Right lobe of liver (tissue), 6 donors: ENCODE measurements around the gene TUBA1A. TPM values are rescaled to one million over a fixed set of nuclear protein-coding genes. Genes with fewer than 3 reads are reported as not detected.
"Not testable (repeated sequence)": the region's sequence is repeated elsewhere in the genome, so short reads cannot be mapped to it uniquely, and the experiment has no call there.

Source experiments
- ATAC-seq, 4 donors: fragments of 200-7000 bp; cut with Tn5 transposase; one replicate each; pipeline ENCODE4 v1.9.1; 2020; ENCODE audit warnings: mild to moderate bottlenecking in 4 of 4, moderate library complexity in 4 of 4
- DNase-seq, 3 donors: peaks; one replicate each; pipeline ENCODE4 v3.0.0-alpha.2; 2020
- H3K27ac ChIP-seq, 3 donors: fragments of 200-600 bp; one replicate each; pipeline ENCODE4 v1.8.0; 2022
- H3K27me3 ChIP-seq, 2 donors: fragments of 200-600 bp; one replicate each; pipeline ENCODE4 v1.8.0; 2022
- H3K36me3 ChIP-seq, 4 donors: fragments of 200-600 bp; sonication (generic) in 1 of 4; one replicate each; pipeline versions ENCODE4 v1.5.1 to v1.8.0; 2017 to 2022; ENCODE audit warnings: control low read depth in 1 of 4
- H3K4me1 ChIP-seq, 4 donors: fragments of 200-600 bp; sonication (generic) in 1 of 4; one replicate each; pipeline versions ENCODE4 v1.5.1 to v1.8.0; 2017 to 2022; ENCODE audit warnings: control low read depth in 1 of 4
- H3K4me3 ChIP-seq, 3 donors: fragments of 200-600 bp; one replicate each; pipeline ENCODE4 v1.8.0; 2022
- H3K9me3 ChIP-seq, 4 donors: fragments of 200-600 bp; sonication (generic) in 1 of 4; one replicate each; pipeline versions ENCODE4 v1.5.1 to v1.8.0; 2017 to 2022; ENCODE audit warnings: control low read depth in 1 of 4
- CTCF ChIP-seq, 4 donors: fragments of 200-600 bp in 3 of 4; fragments of 450-650 bp in 1 of 4; IDR thresholded peaks; one replicate each; pipeline versions ENCODE4 v1.5.1 to v1.8.0; 2016 to 2022; ENCODE audit warnings: antibody characterized with exemption in 4 of 4, mild to moderate bottlenecking in 2 of 4
- POLR2A ChIP-seq: fragments of 450-650 bp; IDR thresholded peaks from one replicate; pipeline ENCODE4 v1.6.1; 2017; ENCODE audit warnings: antibody characterized with exemption, mild to moderate bottlenecking
- WGBS: methylation state at CpG from one replicate; pipeline ENCODE4 v1.1.6; 2018; ENCODE audit warnings: low coverage, low lambda C conversion rate; ENCODE audit not compliant: insufficient coverage; ENCODE audit errors: missing lambda C conversion rate; 5-methylcytosine and 5-hydroxymethylcytosine counted together
- intact Hi-C, 2 donors: fragments of 100-400 bp; cut with DNase I; formaldehyde crosslinking; loops; one replicate each; pipeline versions ENCODE4 v1.11.2 to v1.14.1; 2022
- small RNA-seq, 2 experiments: library from RNA; depleted of rRNA; stranded (forward); fragments of <200 nt; gene quantifications; one replicate each; pipeline ENCODE3, GENCODE V24; 2016
- total RNA-seq, 6 experiments: library from RNA; depleted of rRNA in 2 of 6; stranded (reverse); fragments of >200 nt in 2 of 6; fragmentation: NEBNext Ultra II Directional in 3 of 6; extraction: Animal tissue kit (Norgen Biotek cat#: 25700) in 3 of 6; gene quantifications; one replicate each; pipeline versions ENCODE4 v1.1.0 to v1.2.4, GENCODE V29; 2016 to 2023
- donor health status: DM: no; HTN: yes; CAD: no.
- donor health status: DM: no; HTN: no; CAD: no.
- donor health status: DM: no; HTN: no; CAD: no.
- donor health status: DM: no; HTN: yes; CAD: no.
- donor health status: DM: no; HTN: yes; CAD: no.

TUBA1A gene
- total RNA-seq, 6 experiments from 2014 or later, result 3.8 to 18.9 (median 5.8) TPM

- H3K9me3 ChIP-seq, result no peaks in the 10 kb centered on the region
- intact Hi-C loops, result no loop called here
- no peak for ATAC-seq
- no peak for TF ChIP-seq POLR2A
- TF ChIP-seq CTCF (IDR thresholded peaks at IDR 0.05), result no peak
- DNase-seq, result no peak
- H3K27me3 ChIP-seq, result no peaks in the 10 kb centered on the region
- 89% methylated on average over 2 of the region's 2 CpGs for WGBS
- no peak overlapping the region for H3K27ac ChIP-seq
- no peaks in the 10 kb centered on the region for H3K36me3 ChIP-seq
- H3K4me3 ChIP-seq, result no peak overlapping the region
- H3K4me1 ChIP-seq, result no peaks in the 10 kb centered on the region
Observed at GRCh38 chr12:49138999-49139398, 49.9 kb downstream of the TUBA1A start.

GRCh38 chr12:49138587-49138986, 50.3 kb downstream of the TUBA1A start:
- H3K4me1 ChIP-seq, result no peaks in the 10 kb centered on the region
- no peak overlapping the region for H3K27ac ChIP-seq
- H3K36me3 ChIP-seq, result no peaks in the 10 kb centered on the region
- no peak for DNase-seq
- TF ChIP-seq CTCF (IDR thresholded peaks at IDR 0.05) (no peak), POLR2A (no peak)
- no peak for ATAC-seq
- H3K27me3 ChIP-seq, result no peaks in the 10 kb centered on the region
- WGBS, result 60% methylated on average over 2 of the region's 2 CpGs
- no peaks in the 10 kb centered on the region for H3K9me3 ChIP-seq
- intact Hi-C loops, result no loop called here
- H3K4me3 ChIP-seq, result no peak overlapping the region

- TF ChIP-seq CTCF (IDR thresholded peaks at IDR 0.05) (no peak), POLR2A (no peak)
- DNase-seq (no peak), ATAC-seq (no peak)
- Histone ChIP-seq H3K4me3 (no peak overlapping the region), H3K27me3 (no peaks in the 10 kb centered on the region), H3K36me3 (no peaks in the 10 kb centered on the region), H3K27ac (no peak overlapping the region), H3K4me1 (no peaks in the 10 kb centered on the region), H3K9me3 (no peaks in the 10 kb centered on the region)
- intact Hi-C loops, result no loop called here
- 75% methylated on average over 1 of the region's 1 CpG for WGBS
Observed at GRCh38 chr12:49137476-49137875, 51.4 kb downstream of the TUBA1A start.

- DNase-seq, intact Hi-C loops, H3K4me3 ChIP-seq, H3K27me3 ChIP-seq, H3K27ac ChIP-seq, H3K9me3 ChIP-seq, ATAC-seq, H3K4me1 ChIP-seq, H3K36me3 ChIP-seq: not testable (repeated sequence)
- 100% methylated on average over 1 of the region's 3 CpGs for WGBS
Observed at GRCh38 chr12:49136997-49137396, 51.9 kb downstream of the TUBA1A start.

Small RNA genes within 50 kb of the gene (small RNA-seq; reads per million reads assigned to genes)
- gene RF00017, result 0 reads per million in 2 experiments

Other genes with a start within 250 kb of the TUBA1A start
- 10 to 100 TPM; 30.9 to 50.7 (median 47.2) TPM for gene ARF3, start 231.6 kb downstream of the TUBA1A start, total RNA-seq
- gene WNT10B, start 217.3 kb downstream of the TUBA1A start, total RNA-seq, result under 1 TPM in 2 of 6 experiments, not detected in 4; 0.12 TPM
- not detected for gene WNT1, start 210.8 kb downstream of the TUBA1A start, total RNA-seq
- gene DDN, start 189.7 kb downstream of the TUBA1A start, total RNA-seq, result under 1 TPM in 2 of 6 experiments, not detected in 4; 0.18 to 0.19 TPM
- gene PRKAG1, start 170.3 kb downstream of the TUBA1A start, total RNA-seq, result 10 to 100 TPM; 24.8 to 36.2 (median 30.1) TPM
- 10 to 100 TPM; 28.6 to 35.4 (median 33.3) TPM for gene KMT2D, start 128.3 kb downstream of the TUBA1A start, total RNA-seq
- gene RHEBL1, start 119.1 kb downstream of the TUBA1A start, total RNA-seq, result under 1 TPM in 5 of 6 experiments, not detected in 1; 0.17 to 0.60 (median 0.43) TPM
- under 1 TPM in 3 of 6 experiments, not detected in 3; 0.04 to 0.13 (median 0.07) TPM for gene DHH, start 94.3 kb downstream of the TUBA1A start, total RNA-seq
- gene LMBR1L, start 78.2 kb downstream of the TUBA1A start, total RNA-seq, result 10 to 100 TPM; 12.2 to 34.5 (median 16.3) TPM
- gene TUBA1B, start 57.7 kb downstream of the TUBA1A start, total RNA-seq, result 100 to 1,000 TPM in 5 of 6 experiments, 10 to 100 TPM in 1; 90.3 to 370 (median 174) TPM
- 100 to 1,000 TPM in 2 of 6 experiments, 10 to 100 TPM in 4; 40.6 to 224 (median 68.7) TPM for gene TUBA1C, start 76.0 kb upstream of the TUBA1A start, total RNA-seq
- gene PRPH, start 106.1 kb upstream of the TUBA1A start, total RNA-seq, result not detected
- gene TROAP, start 134.2 kb upstream of the TUBA1A start, total RNA-seq, result 1 to 10 TPM in 2 of 6 experiments, under 1 TPM in 4; 0.24 to 2.6 (median 0.93) TPM
- gene C1QL4, start 148.1 kb upstream of the TUBA1A start, total RNA-seq, result not detected
- 10 to 100 TPM; 36.5 to 49.1 (median 43.7) TPM for gene DNAJC22, start 157.8 kb upstream of the TUBA1A start, total RNA-seq
- gene SPATS2, start 178.4 kb upstream of the TUBA1A start, total RNA-seq, result 1 to 10 TPM; 3.2 to 6.1 (median 4.4) TPM